ENCODE measurements around the gene NFIB.

The NFIB gene

GRCh38 chr9:14170392-14170931 is 143.5 kb downstream of the NFIB start:
- no peak for TF ChIP-seq CTCF (IDR thresholded peaks at IDR 0.05; ENCODE audit: low read depth, low read length, missing control alignments)
- DNase-seq (ENCODE audit: low read depth): no peak
- H3K4me3 ChIP-seq (ENCODE audit: low read depth, low read length): no peak overlapping the region
- in situ Hi-C loops (cut with HindIII; ENCODE audit: low sequenced_read_pairs): no loop called here

GRCh38 chr9:14168381-14168780 is 145.6 kb downstream of the NFIB start:
- no peak for TF ChIP-seq CTCF (IDR thresholded peaks at IDR 0.05; ENCODE audit: low read depth, low read length, missing control alignments)
- no peak overlapping the region for H3K4me3 ChIP-seq (ENCODE audit: low read depth, low read length)
- DNase-seq (ENCODE audit: low read depth): no peak
- in situ Hi-C loops (cut with HindIII; ENCODE audit: low sequenced_read_pairs): no loop called here

GRCh38 chr9:14165376-14166035 is 148.4 kb downstream of the NFIB start:
- H3K4me3 ChIP-seq (ENCODE audit: low read depth, low read length): no peak overlapping the region
- in situ Hi-C loops (cut with HindIII; ENCODE audit: low sequenced_read_pairs): no loop called here
- no peak for TF ChIP-seq CTCF (IDR thresholded peaks at IDR 0.05; ENCODE audit: low read depth, low read length, missing control alignments)
- DNase-seq (ENCODE audit: low read depth): no peak

- no peak overlapping the region for H3K4me3 ChIP-seq (ENCODE audit: low read depth, low read length)
- DNase-seq (ENCODE audit: low read depth): no peak
- TF ChIP-seq CTCF (IDR thresholded peaks at IDR 0.05; ENCODE audit: low read depth, low read length, missing control alignments): no peak
- in situ Hi-C loops (cut with HindIII; ENCODE audit: low sequenced_read_pairs): no loop called here
Measured at GRCh38 chr9:14164908-14165307, 149.0 kb downstream of the NFIB start.

- no peak overlapping the region for H3K4me3 ChIP-seq (ENCODE audit: low read depth, low read length)
- no peak for DNase-seq (ENCODE audit: low read depth)
- in situ Hi-C loops (cut with HindIII; ENCODE audit: low sequenced_read_pairs): no loop called here
- no peak for TF ChIP-seq CTCF (IDR thresholded peaks at IDR 0.05; ENCODE audit: low read depth, low read length, missing control alignments)
Measured at GRCh38 chr9:14159440-14160216, 154.3 kb downstream of the NFIB start.

GRCh38 chr9:14158916-14159315 is 155.0 kb downstream of the NFIB start:
- in situ Hi-C loops (cut with HindIII; ENCODE audit: low sequenced_read_pairs): no loop called here
- H3K4me3 ChIP-seq (ENCODE audit: low read depth, low read length): no peak overlapping the region

More at GRCh38 chr9:14158916-14159315, 155.0 kb downstream of the NFIB start:
- no peak for DNase-seq (ENCODE audit: low read depth)
- TF ChIP-seq CTCF (IDR thresholded peaks at IDR 0.05; ENCODE audit: low read depth, low read length, missing control alignments): no peak

Data from astrocyte of the cerebellum (primary cell).